Measurements from ENCODE around the gene CCNE1. TPM values are rescaled to one million over a fixed set of nuclear protein-coding genes. Genes with fewer than 3 reads are reported as not detected.

The CCNE1 gene
- total RNA-seq, 1 experiment from 2014 or later = 20.1 TPM

DNA sequence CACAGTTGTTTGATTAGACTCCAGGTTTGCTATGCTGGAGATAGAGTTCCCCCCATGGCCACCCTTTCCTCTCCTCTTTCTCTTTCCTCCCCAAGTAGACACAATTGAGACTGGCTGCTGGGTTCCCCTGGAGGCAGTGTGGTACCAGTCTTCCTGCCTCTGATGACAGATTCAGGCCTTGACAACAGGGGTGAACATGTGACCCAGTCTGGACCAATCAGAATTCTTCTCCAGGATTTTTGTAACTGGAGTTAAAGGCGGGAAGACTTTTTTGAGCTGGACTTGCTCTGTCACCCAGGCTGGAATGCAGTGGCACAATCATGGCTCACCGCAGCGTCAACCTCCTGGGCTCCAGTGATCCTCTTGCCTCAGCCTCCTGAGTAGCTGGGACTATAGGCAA lies 48.7 kb downstream of the CCNE1 start:
- Histone ChIP-seq H3K4me1 (ENCODE audit: low read length) (peaks cover 17% of the 10 kb centered on the region), H3K9me3 (ENCODE audit: low read length) (no peaks in the 10 kb centered on the region), H3K36me3 (ENCODE audit: insufficient read depth, low read length) (no peaks in the 10 kb centered on the region), H3K4me2 (ENCODE audit: low read depth, low read length, poor library complexity, severe bottlenecking) (no peak overlapping the region), H3K79me2 (ENCODE audit: low read length) (no peaks in the 10 kb centered on the region), H3K9me2 (replicated peaks; ENCODE audit: insufficient read depth, low read length) (no peaks in the 10 kb centered on the region), H3K4me3 (ENCODE audit: low read length) (no peak overlapping the region), H4K20me1 (ENCODE audit: insufficient read depth, low read depth, low read length) (no peaks in the 10 kb centered on the region), H2AFZ (ENCODE audit: low read length) (no peak overlapping the region), H3K9ac (ENCODE audit: low read length) (no peak overlapping the region), H3K27ac (ENCODE audit: low read length) (no peak overlapping the region), H3K27me3 (ENCODE audit: low read length) (no peaks in the 10 kb centered on the region)
- DNase-seq = peak; percentile 63

DNA sequence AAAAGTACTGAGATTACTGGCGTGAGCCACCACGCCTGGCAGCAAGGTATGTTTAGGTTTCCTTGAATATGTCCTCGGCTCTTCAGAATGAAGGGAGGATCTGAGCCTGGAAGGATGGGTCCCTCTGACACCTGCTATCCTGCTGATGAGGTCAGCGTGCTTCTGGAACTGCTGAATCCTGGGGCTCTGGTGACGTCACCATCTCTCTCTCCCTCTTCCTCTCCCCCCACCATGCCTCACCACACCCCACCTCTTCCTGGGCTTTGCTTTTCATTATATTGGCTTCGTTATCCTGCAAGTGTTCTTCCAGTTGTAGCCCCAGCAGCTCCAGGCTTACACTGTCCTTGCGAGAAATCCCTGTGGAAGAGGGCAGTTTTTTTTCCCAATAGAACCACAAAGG lies 49.8 kb downstream of the CCNE1 start:
- Histone ChIP-seq H3K27ac (ENCODE audit: low read length) (no peak overlapping the region), H3K27me3 (ENCODE audit: low read length) (no peaks in the 10 kb centered on the region), H3K4me3 (ENCODE audit: low read length) (no peak overlapping the region), H3K79me2 (ENCODE audit: low read length) (no peaks in the 10 kb centered on the region), H3K4me2 (ENCODE audit: low read depth, low read length, poor library complexity, severe bottlenecking) (no peak overlapping the region), H3K9me3 (ENCODE audit: low read length) (no peaks in the 10 kb centered on the region), H3K9ac (ENCODE audit: low read length) (no peak overlapping the region), H3K9me2 (replicated peaks; ENCODE audit: insufficient read depth, low read length) (no peaks in the 10 kb centered on the region), H3K4me1 (ENCODE audit: low read length) (peaks cover 6% of the 10 kb centered on the region), H4K20me1 (ENCODE audit: insufficient read depth, low read depth, low read length) (no peaks in the 10 kb centered on the region), H3K36me3 (ENCODE audit: insufficient read depth, low read length) (no peaks in the 10 kb centered on the region), H2AFZ (ENCODE audit: low read length) (no peak overlapping the region)
- peak; percentile 9 for DNase-seq

DNA sequence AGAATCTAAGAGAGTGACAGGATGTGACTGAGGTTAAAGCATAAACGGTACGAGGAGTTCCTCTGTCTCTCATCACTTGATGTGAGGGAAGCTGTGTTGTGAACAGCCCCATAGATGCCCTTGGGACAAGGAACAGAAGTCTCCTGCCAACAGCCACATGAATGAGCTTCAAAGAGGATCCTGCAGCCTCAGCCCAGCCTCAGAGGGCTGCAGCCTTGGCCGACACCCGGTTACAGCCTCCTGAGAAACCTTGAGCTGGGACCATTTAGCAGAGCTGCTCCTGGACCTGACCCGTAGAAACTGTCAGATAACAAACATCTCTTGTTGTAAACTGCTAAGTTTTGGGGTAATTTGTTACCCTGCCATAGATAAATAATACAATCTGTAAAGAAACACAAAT lies 54.2 kb downstream of the CCNE1 start:
- H3K36me3 ChIP-seq (ENCODE audit: insufficient read depth, low read length) = no peaks in the 10 kb centered on the region
- no peak overlapping the region for H3K9ac ChIP-seq (ENCODE audit: low read length)
- H3K9me3 ChIP-seq (ENCODE audit: low read length) = peaks cover 6% of the 10 kb centered on the region; the same call in 1 of the 2 replicates
- H3K4me2 ChIP-seq (ENCODE audit: low read depth, low read length, poor library complexity, severe bottlenecking) = no peak overlapping the region
- H3K9me2 ChIP-seq (replicated peaks; ENCODE audit: insufficient read depth, low read length) = no peaks in the 10 kb centered on the region
- peak; percentile 7 for DNase-seq
- H3K79me2 ChIP-seq (ENCODE audit: low read length) = no peaks in the 10 kb centered on the region
- no peak overlapping the region for H2AFZ ChIP-seq (ENCODE audit: low read length)
- H3K27me3 ChIP-seq (ENCODE audit: low read length) = no peaks in the 10 kb centered on the region
- H3K4me1 ChIP-seq (ENCODE audit: low read length) = no peaks in the 10 kb centered on the region
- no peak overlapping the region for H3K27ac ChIP-seq (ENCODE audit: low read length)
- H4K20me1 ChIP-seq (ENCODE audit: insufficient read depth, low read depth, low read length) = no peaks in the 10 kb centered on the region
- no peak overlapping the region for H3K4me3 ChIP-seq (ENCODE audit: low read length)

DNA sequence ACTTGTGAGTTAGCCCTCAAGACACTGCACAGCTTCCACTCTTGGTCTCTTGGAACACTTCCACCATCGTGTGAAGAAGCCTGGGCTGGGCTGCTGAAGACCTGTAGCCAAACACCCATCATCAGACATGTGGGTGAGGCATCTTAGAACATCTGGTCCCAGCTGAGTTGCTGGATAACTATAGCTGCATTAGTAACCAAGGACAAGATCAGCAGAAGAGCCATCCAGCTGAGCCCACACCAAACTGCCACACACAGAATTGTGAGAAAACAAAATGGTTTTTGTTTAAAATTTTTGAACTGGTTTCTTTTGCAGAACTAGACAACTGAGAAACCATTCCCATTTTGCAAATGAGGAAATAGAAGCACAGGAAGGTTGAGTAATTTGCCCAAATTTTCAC lies 56.2 kb downstream of the CCNE1 start:
- Histone ChIP-seq H3K9me3 (ENCODE audit: low read length) (peaks cover 6% of the 10 kb centered on the region; the same call in 1 of the 2 replicates), H3K79me2 (ENCODE audit: low read length) (no peaks in the 10 kb centered on the region), H3K27ac (ENCODE audit: low read length) (no peak overlapping the region), H3K36me3 (ENCODE audit: insufficient read depth, low read length) (no peaks in the 10 kb centered on the region), H3K9ac (ENCODE audit: low read length) (no peak overlapping the region), H4K20me1 (ENCODE audit: insufficient read depth, low read depth, low read length) (no peaks in the 10 kb centered on the region), H3K9me2 (replicated peaks; ENCODE audit: insufficient read depth, low read length) (no peaks in the 10 kb centered on the region), H3K4me1 (ENCODE audit: low read length) (peaks cover 1% of the 10 kb centered on the region), H3K27me3 (ENCODE audit: low read length) (no peaks in the 10 kb centered on the region), H3K4me2 (ENCODE audit: low read depth, low read length, poor library complexity, severe bottlenecking) (no peak overlapping the region), H2AFZ (ENCODE audit: low read length) (no peak overlapping the region), H3K4me3 (ENCODE audit: low read length) (no peak overlapping the region)
- DNase-seq = no peak

DNA sequence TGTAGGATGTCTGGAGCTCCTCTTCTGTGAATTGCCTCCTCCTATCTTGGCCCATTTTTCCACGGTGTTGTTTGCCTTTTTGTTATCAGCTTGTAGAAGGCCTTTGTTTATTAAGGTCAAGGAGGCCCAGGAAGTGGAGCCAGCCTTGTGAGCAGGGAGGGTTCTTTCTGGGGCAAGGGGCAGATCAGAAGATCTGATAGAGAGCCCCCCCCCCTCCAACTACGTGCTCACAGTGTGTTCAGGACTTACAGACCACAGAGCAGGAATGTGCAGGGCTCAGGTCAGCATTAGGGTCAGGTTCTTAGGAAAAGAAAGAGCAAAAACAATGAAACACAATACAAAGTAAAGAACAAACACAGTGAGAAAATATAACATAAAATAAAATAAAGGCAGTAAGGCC lies 59.4 kb downstream of the CCNE1 start:
- Histone ChIP-seq H3K27me3 (ENCODE audit: low read length) (no peaks in the 10 kb centered on the region), H3K9ac (ENCODE audit: low read length) (no peak overlapping the region), H3K79me2 (ENCODE audit: low read length) (no peaks in the 10 kb centered on the region), H4K20me1 (ENCODE audit: insufficient read depth, low read depth, low read length) (no peaks in the 10 kb centered on the region), H3K4me3 (ENCODE audit: low read length) (no peak overlapping the region), H3K4me1 (ENCODE audit: low read length) (peaks cover 11% of the 10 kb centered on the region), H3K36me3 (ENCODE audit: insufficient read depth, low read length) (no peaks in the 10 kb centered on the region), H3K9me3 (ENCODE audit: low read length) (peaks cover 6% of the 10 kb centered on the region; the same call in 1 of the 2 replicates), H3K27ac (ENCODE audit: low read length) (no peak overlapping the region), H2AFZ (ENCODE audit: low read length) (no peak overlapping the region), H3K9me2 (replicated peaks; ENCODE audit: insufficient read depth, low read length) (no peaks in the 10 kb centered on the region), H3K4me2 (ENCODE audit: low read depth, low read length, poor library complexity, severe bottlenecking) (no peak overlapping the region)
- DNase-seq = peak; percentile 12

DNA sequence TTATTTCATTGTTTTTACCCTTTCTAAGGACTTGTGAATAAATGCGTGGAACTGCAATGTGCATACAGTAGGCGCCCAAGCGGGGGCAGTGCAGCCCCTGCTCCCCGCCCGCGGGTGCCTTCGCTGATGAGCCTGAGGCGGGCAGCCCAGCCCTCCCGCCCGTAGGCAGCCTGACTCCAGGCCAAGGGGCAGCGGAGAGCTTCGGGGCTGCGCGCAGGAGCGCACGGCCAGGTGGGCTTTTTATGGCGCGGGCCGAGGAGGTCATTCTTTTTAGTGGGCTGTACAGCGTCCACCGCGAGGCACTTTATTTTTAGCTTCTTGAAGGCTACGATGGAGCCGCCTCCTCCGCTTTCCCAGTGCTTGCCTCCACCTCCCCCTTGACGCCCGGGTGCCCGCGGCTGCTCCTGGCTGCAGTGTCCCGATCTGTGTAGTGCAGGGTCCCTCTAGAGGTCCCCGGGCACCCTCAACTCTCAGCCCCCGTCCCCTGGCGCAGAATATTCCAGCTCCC lies 60.5 kb downstream of the CCNE1 start:
- no peaks in the 10 kb centered on the region for H4K20me1 ChIP-seq (ENCODE audit: insufficient read depth, low read depth, low read length)
- no peaks in the 10 kb centered on the region for H3K27me3 ChIP-seq (ENCODE audit: low read length)
- no peaks in the 10 kb centered on the region for H3K9me2 ChIP-seq (replicated peaks; ENCODE audit: insufficient read depth, low read length)
- no peaks in the 10 kb centered on the region for H3K79me2 ChIP-seq (ENCODE audit: low read length)
- no peak overlapping the region for H3K4me3 ChIP-seq (ENCODE audit: low read length)
- H3K9me3 ChIP-seq (ENCODE audit: low read length) = peaks cover 6% of the 10 kb centered on the region; the same call in 1 of the 2 replicates
- H3K27ac ChIP-seq (ENCODE audit: low read length) = no peak overlapping the region
- H3K9ac ChIP-seq (ENCODE audit: low read length) = no peak overlapping the region
- H3K4me2 ChIP-seq (ENCODE audit: low read depth, low read length, poor library complexity, severe bottlenecking) = no peak overlapping the region
- H3K4me1 ChIP-seq (ENCODE audit: low read length) = peaks cover 17% of the 10 kb centered on the region
- DNase-seq = peak; percentile 32
- no peak overlapping the region for H2AFZ ChIP-seq (ENCODE audit: low read length)
- no peaks in the 10 kb centered on the region for H3K36me3 ChIP-seq (ENCODE audit: insufficient read depth, low read length)

DNA sequence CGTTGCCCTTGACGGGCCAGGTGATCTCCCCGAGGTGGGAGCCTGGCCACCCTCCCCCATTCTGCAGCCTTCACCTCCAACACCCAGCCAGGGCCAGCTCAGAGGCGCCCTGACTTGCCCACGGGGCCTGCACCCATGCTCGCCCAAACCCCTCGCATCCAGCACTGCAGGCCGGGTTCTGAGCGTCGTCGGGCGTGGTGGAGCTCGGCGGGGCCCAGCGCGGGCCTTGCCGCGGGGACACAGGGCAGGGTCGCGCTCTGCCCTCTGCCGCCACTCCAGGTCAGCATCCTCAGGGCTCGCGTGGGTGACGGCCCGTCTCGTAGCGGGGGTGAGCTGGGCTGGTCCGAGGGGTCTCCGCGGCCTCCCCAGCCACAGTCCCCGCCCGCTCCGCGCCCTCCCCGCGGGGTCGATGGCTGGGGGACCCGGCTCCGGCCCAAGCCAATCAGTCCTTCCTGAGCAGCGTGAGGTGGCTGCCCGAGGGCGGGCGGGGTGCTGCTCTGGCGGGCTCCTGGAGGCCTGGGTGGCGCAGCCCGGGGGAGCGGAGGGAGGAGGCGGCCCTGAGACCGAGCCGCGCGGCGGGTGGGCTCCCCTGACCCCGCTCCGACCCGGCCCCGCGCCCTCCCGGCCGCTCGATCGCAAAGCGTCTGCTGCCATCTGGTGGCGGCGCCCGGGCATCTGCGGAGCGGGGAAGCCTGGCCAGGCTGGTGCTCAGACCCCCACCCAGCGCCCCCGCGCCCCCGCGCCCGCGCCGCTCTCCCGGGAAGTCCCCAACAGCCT lies 61.4 kb downstream of the CCNE1 start:
- H3K9ac ChIP-seq (ENCODE audit: low read length) = peak overlapping the region; percentile 46

More for the DNA sequence above, 61.4 kb downstream of the CCNE1 start:
- Histone ChIP-seq H3K4me3 (ENCODE audit: low read length) (peak overlapping the region; percentile 61; the same call in 1 of the 2 replicates), H4K20me1 (ENCODE audit: insufficient read depth, low read depth, low read length) (no peaks in the 10 kb centered on the region), H3K4me2 (ENCODE audit: low read depth, low read length, poor library complexity, severe bottlenecking) (peak overlapping the region; percentile 67), H3K9me2 (replicated peaks; ENCODE audit: insufficient read depth, low read length) (no peaks in the 10 kb centered on the region), H3K27ac (ENCODE audit: low read length) (no peak overlapping the region), H3K36me3 (ENCODE audit: insufficient read depth, low read length) (no peaks in the 10 kb centered on the region), H3K4me1 (ENCODE audit: low read length) (peaks cover 17% of the 10 kb centered on the region), H3K27me3 (ENCODE audit: low read length) (no peaks in the 10 kb centered on the region), H3K79me2 (ENCODE audit: low read length) (no peaks in the 10 kb centered on the region), H2AFZ (ENCODE audit: low read length) (peak overlapping the region; percentile 78; the same call in 1 of the 2 replicates), H3K9me3 (ENCODE audit: low read length) (no peaks in the 10 kb centered on the region)
- DNase-seq = peak; percentile 78
